ENCODE results near the gene SORCS2. TPM values are rescaled to one million over a fixed set of nuclear protein-coding genes. Genes with fewer than 3 reads are reported as not detected.
A peak's percentile ranks its signal among the peaks of the same experiment; 100 is the strongest.

Gene SORCS2
- total RNA-seq, 1 experiment from 2014 or later = 0.15 TPM

GRCh38 chr4:7546809-7547367, 354.6 kb downstream of the SORCS2 start:
- POLR2A ChIA-PET = no interaction called here
- CTCF ChIA-PET = no interaction called here
- TF ChIP-seq CTCF (IDR thresholded peaks at IDR 0.05) = no peak
- TF ChIP-seq REST (IDR thresholded peaks at IDR 0.05; ENCODE audit: insufficient read depth in 1 of 2, low read depth in 2 of 2, low read length in 1 of 2) = no peak
- no peak for TF ChIP-seq TCF7L2 (IDR thresholded peaks at IDR 0.05; ENCODE audit: low read depth, low read length)
- no peak for TF ChIP-seq POLR2AphosphoS5 (IDR thresholded peaks at IDR 0.05; ENCODE audit: low read depth, low read length)
- no peak for TF ChIP-seq SIN3A (IDR thresholded peaks at IDR 0.05; ENCODE audit: borderline replicate concordance, insufficient read depth, low read depth, low read length)
- no TSS peak for BruUV-seq (replicated peaks)
- Histone ChIP-seq H3K4me1 (ENCODE audit: control insufficient read depth, insufficient read depth, low read length) (no peaks in the 10 kb centered on the region), H3K27ac (ENCODE audit: low read length) (no peak overlapping the region), H3K36me3 (ENCODE audit: control insufficient read depth, insufficient read depth, low read length) (no peaks in the 10 kb centered on the region), H3K27me3 (ENCODE audit: control insufficient read depth, insufficient read depth, low read length) (no peaks in the 10 kb centered on the region), H3K4me3 (ENCODE audit: low read depth in 2 of 2, low read length in 2 of 2) (no peak overlapping the region), H3K9me3 (ENCODE audit: control insufficient read depth, insufficient read depth, low read depth, low read length) (no peaks in the 10 kb centered on the region)
- DNase-seq (ENCODE audit: low read depth, low spot score) (no peak), ATAC-seq (peak; percentile 58; the same call in 1 of the 2 replicates)
- intact Hi-C loops (cut with micrococcal nuclease; ENCODE audit: unreplicated experiment) = no loop called here
- in situ Hi-C loops (cut with HindIII; ENCODE audit: low pct_unique_long_range_greater_than_20kb, low sequenced_read_pairs) = no loop called here

- in situ Hi-C loops (cut with HindIII; ENCODE audit: low pct_unique_long_range_greater_than_20kb, low sequenced_read_pairs) = no loop called here
- H3K27ac ChIP-seq (ENCODE audit: low read length) = no peak overlapping the region
- ChIA-PET POLR2A (no interaction called here), CTCF (no interaction called here)
- no peaks in the 10 kb centered on the region for H3K36me3 ChIP-seq (ENCODE audit: control insufficient read depth, insufficient read depth, low read length)
- no peaks in the 10 kb centered on the region for H3K9me3 ChIP-seq (ENCODE audit: control insufficient read depth, insufficient read depth, low read depth, low read length)
- no peak for ATAC-seq
- no peak for TF ChIP-seq POLR2AphosphoS5 (IDR thresholded peaks at IDR 0.05; ENCODE audit: low read depth, low read length)
- TF ChIP-seq REST (IDR thresholded peaks at IDR 0.05; ENCODE audit: insufficient read depth in 1 of 2, low read depth in 2 of 2, low read length in 1 of 2) = no peak
- TF ChIP-seq SIN3A (IDR thresholded peaks at IDR 0.05; ENCODE audit: borderline replicate concordance, insufficient read depth, low read depth, low read length) = no peak
- TF ChIP-seq TCF7L2 (IDR thresholded peaks at IDR 0.05; ENCODE audit: low read depth, low read length) = no peak
- no peak for TF ChIP-seq CTCF (IDR thresholded peaks at IDR 0.05)
- DNase-seq (ENCODE audit: low read depth, low spot score) = no peak
- BruUV-seq (replicated peaks) = no TSS peak
- intact Hi-C loops (cut with micrococcal nuclease; ENCODE audit: unreplicated experiment) = no loop called here
- H3K4me1 ChIP-seq (ENCODE audit: control insufficient read depth, insufficient read depth, low read length) = no peaks in the 10 kb centered on the region
- no peak overlapping the region for H3K4me3 ChIP-seq (ENCODE audit: low read depth in 2 of 2, low read length in 2 of 2)
- H3K27me3 ChIP-seq (ENCODE audit: control insufficient read depth, insufficient read depth, low read length) = no peaks in the 10 kb centered on the region
These were observed 355.2 kb downstream of the SORCS2 start for GRCh38 chr4:7547368-7548040.

Measured in Panc1 (cell line).